HG02970 (cell line): ENCODE data around the gene HYKK.

Source experiments
- ATAC-seq: cut with Tn5 transposase; IDR thresholded peaks from one replicate; pipeline ENCODE4 v1.9.1; 2021; ENCODE audit warnings: mild to moderate bottlenecking, moderate library complexity, moderate number of reproducible peaks; ENCODE audit not compliant: unreplicated experiment, low FRiP score

Gene HYKK

DNA sequence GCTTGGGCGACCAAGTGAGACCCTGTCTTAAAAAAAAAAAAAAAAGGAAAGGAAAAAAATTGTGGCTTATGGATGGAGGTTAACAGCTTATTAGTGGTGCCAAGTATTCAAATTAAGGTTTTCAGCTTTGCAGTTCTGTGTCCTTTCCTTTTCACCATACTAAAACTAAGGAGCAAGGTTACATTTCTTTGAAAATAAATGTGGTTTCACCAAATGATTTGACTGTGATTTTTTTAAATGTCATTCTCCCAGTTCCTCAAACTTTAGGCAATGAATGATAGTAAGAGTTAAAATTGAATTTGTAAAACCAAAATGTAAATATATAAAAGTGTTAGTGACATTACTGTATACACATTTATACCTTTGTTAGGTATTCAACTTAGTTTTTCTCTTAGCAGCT lies 67.6 kb downstream of the HYKK start:
- ATAC-seq: no peak
